ENCODE data around the gene NECTIN1.
"Not testable (repeated sequence)": the region's sequence is repeated elsewhere in the genome, so short reads cannot be mapped to it uniquely, and the experiment has no call there.

NECTIN1 gene

GRCh38 chr11:119610836-119611426 lies 118.1 kb downstream of the NECTIN1 start:
- no peak overlapping the region for H3K9ac ChIP-seq (ENCODE audit: low read depth, low read length)

GRCh38 chr11:119608781-119609180 lies 120.2 kb downstream of the NECTIN1 start:
- H3K9me3 ChIP-seq (ENCODE audit: control insufficient read depth, insufficient read depth, low read length), result no peaks in the 10 kb centered on the region
- H3K27me3 ChIP-seq (ENCODE audit: control insufficient read depth, insufficient read depth, low read length), result peaks cover 31% of the 10 kb centered on the region
- no peak overlapping the region for H3K27ac ChIP-seq (ENCODE audit: low read depth, low read length)
- peaks cover 18% of the 10 kb centered on the region for H3K4me1 ChIP-seq (ENCODE audit: control insufficient read depth, insufficient read depth, low read length)
- no peaks in the 10 kb centered on the region for H3K36me3 ChIP-seq (ENCODE audit: control insufficient read depth, insufficient read depth, low read length)
- no peak overlapping the region for H3K9ac ChIP-seq (ENCODE audit: low read depth, low read length)
- H3K4me3 ChIP-seq (ENCODE audit: low read depth, low read length), result no peak overlapping the region

More at GRCh38 chr11:119610836-119611426, 118.1 kb downstream of the NECTIN1 start:
- Histone ChIP-seq H3K4me3 (ENCODE audit: low read depth, low read length) (no peak overlapping the region), H3K27ac (ENCODE audit: low read depth, low read length) (no peak overlapping the region), H3K27me3 (ENCODE audit: control insufficient read depth, insufficient read depth, low read length) (peaks cover 27% of the 10 kb centered on the region), H3K9me3 (ENCODE audit: control insufficient read depth, insufficient read depth, low read length) (no peaks in the 10 kb centered on the region), H3K36me3 (ENCODE audit: control insufficient read depth, insufficient read depth, low read length) (no peaks in the 10 kb centered on the region), H3K4me1 (ENCODE audit: control insufficient read depth, insufficient read depth, low read length) (peaks cover 34% of the 10 kb centered on the region)

- Histone ChIP-seq H3K9me3 (ENCODE audit: control insufficient read depth, insufficient read depth, low read length) (no peaks in the 10 kb centered on the region), H3K27me3 (ENCODE audit: control insufficient read depth, insufficient read depth, low read length) (peaks cover 31% of the 10 kb centered on the region), H3K36me3 (ENCODE audit: control insufficient read depth, insufficient read depth, low read length) (no peaks in the 10 kb centered on the region), H3K4me3 (ENCODE audit: low read depth, low read length) (no peak overlapping the region), H3K9ac (ENCODE audit: low read depth, low read length) (no peak overlapping the region), H3K4me1 (ENCODE audit: control insufficient read depth, insufficient read depth, low read length) (peaks cover 18% of the 10 kb centered on the region), H3K27ac (ENCODE audit: low read depth, low read length) (no peak overlapping the region)
These were observed 120.8 kb downstream of the NECTIN1 start for GRCh38 chr11:119608201-119608600.

GRCh38 chr11:119607726-119608125 lies 121.3 kb downstream of the NECTIN1 start:
- Histone ChIP-seq H3K36me3 (ENCODE audit: control insufficient read depth, insufficient read depth, low read length) (no peaks in the 10 kb centered on the region), H3K27ac (ENCODE audit: low read depth, low read length) (no peak overlapping the region), H3K9ac (ENCODE audit: low read depth, low read length) (no peak overlapping the region), H3K4me1 (ENCODE audit: control insufficient read depth, insufficient read depth, low read length) (peaks cover 18% of the 10 kb centered on the region), H3K27me3 (ENCODE audit: control insufficient read depth, insufficient read depth, low read length) (peaks cover 31% of the 10 kb centered on the region), H3K4me3 (ENCODE audit: low read depth, low read length) (no peak overlapping the region), H3K9me3 (ENCODE audit: control insufficient read depth, insufficient read depth, low read length) (no peaks in the 10 kb centered on the region)

- no peak overlapping the region for H3K9ac ChIP-seq (ENCODE audit: low read depth, low read length)
- H3K4me1 ChIP-seq (ENCODE audit: control insufficient read depth, insufficient read depth, low read length), result peaks cover 18% of the 10 kb centered on the region
- peaks cover 29% of the 10 kb centered on the region for H3K27me3 ChIP-seq (ENCODE audit: control insufficient read depth, insufficient read depth, low read length)
- H3K9me3 ChIP-seq (ENCODE audit: control insufficient read depth, insufficient read depth, low read length), result no peaks in the 10 kb centered on the region
- no peak overlapping the region for H3K27ac ChIP-seq (ENCODE audit: low read depth, low read length)
- H3K36me3 ChIP-seq (ENCODE audit: control insufficient read depth, insufficient read depth, low read length), result no peaks in the 10 kb centered on the region
- H3K4me3 ChIP-seq (ENCODE audit: low read depth, low read length), result no peak overlapping the region
These were observed 123.8 kb downstream of the NECTIN1 start for GRCh38 chr11:119605137-119605665.

- Histone ChIP-seq H3K9ac (ENCODE audit: low read depth, low read length) (no peak overlapping the region), H3K9me3 (ENCODE audit: control insufficient read depth, insufficient read depth, low read length) (no peaks in the 10 kb centered on the region), H3K4me3 (ENCODE audit: low read depth, low read length) (no peak overlapping the region), H3K27me3 (ENCODE audit: control insufficient read depth, insufficient read depth, low read length) (peaks cover 16% of the 10 kb centered on the region; the same call in 1 of the 2 replicates), H3K36me3 (ENCODE audit: control insufficient read depth, insufficient read depth, low read length) (no peaks in the 10 kb centered on the region), H3K4me1 (ENCODE audit: control insufficient read depth, insufficient read depth, low read length) (peaks cover 6% of the 10 kb centered on the region), H3K27ac (ENCODE audit: low read depth, low read length) (no peak overlapping the region)
These were observed 126.1 kb downstream of the NECTIN1 start for GRCh38 chr11:119602745-119603373.

- H3K9ac ChIP-seq (ENCODE audit: low read depth, low read length), result no peak overlapping the region
- no peaks in the 10 kb centered on the region for H3K4me1 ChIP-seq (ENCODE audit: control insufficient read depth, insufficient read depth, low read length)
- H3K4me3 ChIP-seq (ENCODE audit: low read depth, low read length), result no peak overlapping the region
- 0 out of 2 replicates have a peak, but pooled peaks cover 4% of the 10 kb centered on the region for H3K27me3 ChIP-seq (ENCODE audit: control insufficient read depth, insufficient read depth, low read length)
- H3K36me3 ChIP-seq (ENCODE audit: control insufficient read depth, insufficient read depth, low read length), result no peaks in the 10 kb centered on the region
- H3K9me3 ChIP-seq (ENCODE audit: control insufficient read depth, insufficient read depth, low read length), result no peaks in the 10 kb centered on the region
- H3K27ac ChIP-seq (ENCODE audit: low read depth, low read length), result no peak overlapping the region
These were observed 129.0 kb downstream of the NECTIN1 start for GRCh38 chr11:119599864-119600541.

GRCh38 chr11:119595941-119596340 lies 133.1 kb downstream of the NECTIN1 start:
- H3K27ac ChIP-seq (ENCODE audit: low read depth, low read length), result not testable (repeated sequence)

GRCh38 chr11:119594639-119595249 lies 134.3 kb downstream of the NECTIN1 start:
- no peak overlapping the region for H3K9ac ChIP-seq (ENCODE audit: low read depth, low read length)
- H3K36me3 ChIP-seq (ENCODE audit: control insufficient read depth, insufficient read depth, low read length), result no peaks in the 10 kb centered on the region
- H3K9me3 ChIP-seq (ENCODE audit: control insufficient read depth, insufficient read depth, low read length), result no peaks in the 10 kb centered on the region
- H3K27ac ChIP-seq (ENCODE audit: low read depth, low read length), result no peak overlapping the region
- H3K4me1 ChIP-seq (ENCODE audit: control insufficient read depth, insufficient read depth, low read length), result peaks cover 17% of the 10 kb centered on the region
- H3K27me3 ChIP-seq (ENCODE audit: control insufficient read depth, insufficient read depth, low read length), result no peaks in the 10 kb centered on the region
- H3K4me3 ChIP-seq (ENCODE audit: low read depth, low read length), result no peak overlapping the region

More at GRCh38 chr11:119595941-119596340, 133.1 kb downstream of the NECTIN1 start:
- H3K4me3 ChIP-seq (ENCODE audit: low read depth, low read length); H3K4me1 ChIP-seq (ENCODE audit: control insufficient read depth, insufficient read depth, low read length); H3K27me3 ChIP-seq (ENCODE audit: control insufficient read depth, insufficient read depth, low read length); H3K36me3 ChIP-seq (ENCODE audit: control insufficient read depth, insufficient read depth, low read length); H3K9me3 ChIP-seq (ENCODE audit: control insufficient read depth, insufficient read depth, low read length); H3K9ac ChIP-seq (ENCODE audit: low read depth, low read length): not testable (repeated sequence)

- H3K36me3 ChIP-seq (ENCODE audit: control insufficient read depth, insufficient read depth, low read length), result no peaks in the 10 kb centered on the region
- no peaks in the 10 kb centered on the region for H3K27me3 ChIP-seq (ENCODE audit: control insufficient read depth, insufficient read depth, low read length)
- no peaks in the 10 kb centered on the region for H3K9me3 ChIP-seq (ENCODE audit: control insufficient read depth, insufficient read depth, low read length)
- H3K27ac ChIP-seq (ENCODE audit: low read depth, low read length), result no peak overlapping the region
- H3K4me1 ChIP-seq (ENCODE audit: control insufficient read depth, insufficient read depth, low read length), result peaks cover 17% of the 10 kb centered on the region
- no peak overlapping the region for H3K9ac ChIP-seq (ENCODE audit: low read depth, low read length)
- no peak overlapping the region for H3K4me3 ChIP-seq (ENCODE audit: low read depth, low read length)
These were observed 135.7 kb downstream of the NECTIN1 start for GRCh38 chr11:119593346-119593745.
